Left cardiac atrium (tissue), 4 donors: ENCODE data around the gene BDH2. TPM values are rescaled to one million over a fixed set of nuclear protein-coding genes. Genes with fewer than 3 reads are reported as not detected.

Experiments
- ATAC-seq, 2 donors: fragments of 200-7000 bp; cut with Tn5 transposase; one replicate each; pipeline ENCODE4 v1.9.1; 2020; ENCODE audit warnings: mild to moderate bottlenecking in 2 of 2, moderate library complexity in 2 of 2
- DNase-seq: peaks from one replicate; pipeline ENCODE4 v3.0.0-alpha.2; 2020
- intact Hi-C, 2 donors: fragments of 100-400 bp; cut with DNase I; formaldehyde crosslinking; loops; one replicate each; pipeline versions ENCODE4 v1.14.1 to v1.15.1; 2022 to 2023
- total RNA-seq, 2 donors: library from RNA; stranded (reverse); fragmentation: NEBNext Ultra II Directional; extraction: Animal tissue kit (Norgen Biotek cat#: 25700); gene quantifications; one replicate each; pipeline ENCODE4 v1.2.1, GENCODE V29; 2021
- donor health status: DM: no; HTN: yes; CAD: no.
- donor health status: DM: no; HTN: yes; CAD: no; lungs with severe emphysema.
- donor health status: DM: yes; HTN: yes; CAD: no.
- donor health status: Dilated cardiomyopathy.

The BDH2 gene
- total RNA-seq, 2 donors from 2014 or later = 28.0 to 36.7 TPM

DNA sequence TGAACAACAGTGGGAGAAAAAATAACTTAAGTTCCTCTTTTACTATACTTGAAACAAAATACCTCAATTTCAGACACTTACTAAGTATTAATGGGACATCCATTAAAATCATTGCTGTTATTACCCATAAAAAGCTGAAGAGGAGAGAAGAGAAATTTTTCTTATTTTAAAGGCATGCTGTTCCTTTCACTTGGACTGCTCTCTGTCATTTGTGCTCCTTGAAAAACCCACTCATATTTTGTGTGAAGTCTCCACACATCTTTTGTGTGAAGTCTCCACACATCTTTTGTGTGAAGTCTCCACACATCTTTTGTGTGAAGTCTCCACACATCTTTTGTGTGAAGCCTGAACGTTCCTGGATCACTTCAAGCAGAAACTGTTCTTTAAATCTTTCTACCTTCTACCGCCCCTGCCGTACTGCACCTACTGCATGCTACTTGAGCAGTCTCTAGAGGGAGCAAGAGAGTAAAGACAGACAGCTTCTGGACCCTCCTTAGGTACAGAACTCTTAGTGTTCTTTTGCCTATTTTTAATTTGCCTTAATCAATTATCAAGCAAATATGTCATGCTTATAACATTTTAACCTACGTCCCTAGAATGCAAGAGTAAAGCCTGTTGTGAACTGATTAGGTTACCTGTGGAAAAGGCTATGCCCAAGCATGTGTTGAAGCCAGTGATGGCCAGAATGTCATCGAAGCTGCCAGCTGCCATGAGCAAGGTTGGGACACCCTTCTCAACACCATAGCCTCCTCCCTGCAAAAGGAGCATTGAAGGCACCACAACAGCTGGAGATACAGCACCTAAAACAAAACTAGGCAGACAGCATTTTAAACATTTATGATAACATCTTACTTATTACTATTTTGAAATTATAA, 53.0 kb downstream of the BDH2 start:
- no peak for DNase-seq

DNA sequence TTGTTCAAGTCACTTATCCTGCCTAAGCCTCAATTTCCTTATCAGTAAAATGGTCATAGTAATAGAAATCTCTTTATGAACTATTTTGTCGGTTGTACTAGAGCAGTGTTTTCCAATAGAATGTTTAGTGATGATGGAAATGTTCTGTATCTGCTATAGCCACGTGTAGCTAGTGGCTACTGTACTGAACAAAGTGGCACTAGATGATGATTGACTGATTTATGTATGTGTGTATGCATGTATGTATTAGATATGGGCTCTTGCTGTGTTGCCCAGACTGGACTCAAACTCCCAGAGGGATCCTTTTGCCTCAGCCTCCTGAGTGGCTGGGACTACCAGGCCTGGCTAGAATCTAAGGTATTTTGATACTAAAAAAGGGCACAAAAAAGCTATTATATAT, 55.5 kb downstream of the BDH2 start:
- DNase-seq = no peak
- no peak for ATAC-seq
- intact Hi-C loops = no loop called here

More for the DNA sequence above, 53.0 kb downstream of the BDH2 start:
- peak; percentile 53 to 83 for ATAC-seq
- intact Hi-C loops = no loop called here

DNA sequence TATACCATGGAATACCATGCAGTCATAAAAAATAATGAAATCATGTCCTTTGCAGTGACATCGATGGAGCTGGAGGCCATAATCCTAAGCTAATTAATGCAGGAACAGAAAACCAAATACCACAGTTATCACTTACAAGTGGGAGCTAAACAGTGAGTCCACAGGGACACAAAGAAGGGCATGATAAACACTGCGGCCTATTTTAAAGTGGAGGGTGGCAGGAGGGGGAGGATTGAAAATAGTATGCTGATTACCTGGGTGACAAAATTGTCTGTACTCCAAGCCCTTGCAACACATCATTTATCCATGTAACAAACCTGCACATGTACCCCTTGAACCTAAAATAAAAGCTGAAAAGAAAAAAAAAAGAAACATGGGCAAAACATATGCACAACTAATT, 63.5 kb downstream of the BDH2 start:
- DNase-seq (no peak), ATAC-seq (peak; percentile 38 to 80)
- intact Hi-C loops = no loop called here

DNA sequence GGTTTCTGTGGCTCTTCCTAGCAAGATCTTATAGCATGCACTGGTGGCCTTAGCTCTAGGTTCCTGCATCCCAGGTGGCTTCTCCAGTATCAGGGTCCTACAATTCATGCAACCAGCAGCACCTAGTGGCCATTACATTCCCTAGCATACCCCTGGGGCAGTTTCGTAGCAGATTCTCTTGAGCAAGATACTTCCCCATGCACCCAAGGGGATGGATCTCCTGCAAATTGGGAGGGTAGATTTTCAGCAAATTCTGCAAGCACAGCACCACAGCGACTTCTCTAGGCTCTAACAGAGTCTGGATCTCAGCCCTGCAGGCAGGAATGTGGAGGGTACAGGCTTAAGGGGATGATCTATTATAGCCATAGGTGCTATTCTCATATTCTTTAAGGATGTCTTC, 67.1 kb downstream of the BDH2 start:
- ATAC-seq (peak in 1 of 2 donors; percentile 32), DNase-seq (no peak)
- intact Hi-C loops = no loop called here

DNA sequence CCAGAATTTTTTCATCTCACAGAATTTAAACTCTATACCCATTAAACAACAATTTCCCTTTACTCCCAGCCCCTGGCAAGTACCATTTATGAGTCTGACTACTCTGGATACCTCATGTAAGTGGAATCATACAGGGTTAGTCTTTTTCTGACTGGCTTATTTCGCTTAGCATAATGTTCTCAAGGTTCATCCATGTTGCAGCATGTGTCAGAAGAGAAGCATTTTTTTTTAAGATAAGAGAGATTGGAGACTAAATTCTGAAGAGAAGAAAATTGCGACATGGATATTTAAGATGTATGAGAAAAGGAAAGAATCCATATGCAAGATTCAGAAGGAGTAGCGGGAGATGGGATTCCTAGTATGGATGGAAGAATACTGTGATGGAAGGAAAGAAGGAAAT, 68.8 kb downstream of the BDH2 start:
- no peak for ATAC-seq
- intact Hi-C loops = no loop called here
- no peak for DNase-seq

DNA sequence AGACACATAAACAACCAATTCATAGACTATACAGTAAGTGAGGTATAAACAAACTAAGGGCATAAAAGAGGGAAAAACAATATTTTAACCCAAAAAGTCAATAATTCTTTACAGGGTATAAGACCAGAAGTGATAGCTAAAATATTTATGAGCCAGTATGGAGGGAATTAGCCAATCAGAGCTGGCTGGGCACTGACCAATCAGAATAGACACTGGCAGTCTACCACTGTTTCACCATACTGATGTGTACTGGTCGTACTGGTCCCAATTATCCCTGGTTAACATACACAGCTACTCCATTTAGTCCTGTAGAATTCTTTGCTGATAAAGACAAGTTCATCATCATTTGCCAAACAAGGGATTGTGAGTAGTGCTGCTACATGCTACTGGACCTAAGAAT, 70.3 kb downstream of the BDH2 start:
- no peak for DNase-seq
- intact Hi-C loops = no loop called here
- no peak for ATAC-seq

Other genes with a start within 250 kb of the BDH2 start
- 10 to 100 TPM; 18.5 to 20.0 TPM for gene CISD2, start 230.8 kb downstream of the BDH2 start, total RNA-seq
- gene SLC9B1, start 80.1 kb downstream of the BDH2 start, total RNA-seq = 1 to 10 TPM; 1.0 to 1.1 TPM
- 10 to 100 TPM in 1 of 2 donors, 1 to 10 TPM in 1; 4.9 to 11.5 TPM for gene SLC9B2, start 23.1 kb downstream of the BDH2 start, total RNA-seq
- gene CENPE, start 98.5 kb upstream of the BDH2 start, total RNA-seq = under 1 TPM; 0.31 to 0.71 TPM